MCF 10A (cell line): ENCODE data around the gene TMEM259. TPM values are rescaled to one million over a fixed set of nuclear protein-coding genes. Genes with fewer than 3 reads are reported as not detected.

Experiments
- BruUV-seq: library from RNA; stranded (reverse); fragments of 400-500 nt; replicated peaks from 2 replicates; lab custom pipeline; 2021; lab: Mats Ljungman, UMichigan
- CTCF ChIA-PET: fragments of 300-600 bp; sonication (Branson Sonifier 250); formaldehyde crosslinking; extraction: SDS; loops from one replicate; lab custom pipeline; 2021; ENCODE audit warnings: antibody characterized with exemption, inconsistent platforms; lab: Yijun Ruan, JAX
- POLR2A ChIA-PET: fragments of 300-600, 350-650 bp; sonication (Branson Sonifier 250); formaldehyde crosslinking; extraction: SDS; loops from one replicate; lab custom pipeline; 2020; ENCODE audit warnings: antibody characterized with exemption, inconsistent platforms; lab: Yijun Ruan, JAX
- DNase-seq: peaks from one replicate; pipeline ENCODE4 v3.0.0-alpha.2; 2018; ENCODE audit not compliant: unreplicated experiment
- H3K27ac Mint-ChIP-seq: one replicate; pipeline ENCODE4 v1.8.0; 2022; ENCODE audit warnings: mild to moderate bottlenecking, low read depth, mixed read lengths; ENCODE audit not compliant: unreplicated experiment
- H3K27me3 Mint-ChIP-seq: one replicate; pipeline ENCODE4 v1.8.0; 2022; ENCODE audit warnings: mixed read lengths; ENCODE audit not compliant: insufficient read depth, unreplicated experiment
- H3K36me3 Mint-ChIP-seq: one replicate; pipeline ENCODE4 v1.8.0; 2022; ENCODE audit warnings: mild to moderate bottlenecking, moderate library complexity, mixed read lengths; ENCODE audit not compliant: insufficient read depth, unreplicated experiment
- H3K4me1 Mint-ChIP-seq: one replicate; pipeline ENCODE4 v1.8.0; 2022; ENCODE audit warnings: mixed read lengths; ENCODE audit not compliant: insufficient read depth, unreplicated experiment
- H3K4me3 Mint-ChIP-seq: one replicate; pipeline ENCODE4 v1.8.0; 2022; ENCODE audit warnings: mild to moderate bottlenecking, moderate library complexity, mixed read lengths; ENCODE audit not compliant: unreplicated experiment
- H3K9me3 Mint-ChIP-seq: one replicate; pipeline ENCODE4 v1.8.0; 2022; ENCODE audit warnings: mixed read lengths; ENCODE audit not compliant: unreplicated experiment
- intact Hi-C: fragments of 100-400 bp; cut with micrococcal nuclease; formaldehyde crosslinking; loops from 2 replicates; pipeline ENCODE4 v1.14.1; 2022
- total RNA-seq: library from RNA; stranded (reverse); gene quantifications from 2 replicates; pipeline ENCODE4 v1.2.3, GENCODE V29; 2022
- TF ChIP-seq, protein P1 (sequence below): fragments of 200-600 bp; IDR thresholded peaks from one replicate; pipeline ENCODE4 v1.8.0; 2022; ENCODE audit warnings: antibody characterized with exemption, mild to moderate bottlenecking; ENCODE audit not compliant: unreplicated experiment

The TMEM259 gene
- total RNA-seq, 1 experiment from 2014 or later: 130 TPM

DNA sequence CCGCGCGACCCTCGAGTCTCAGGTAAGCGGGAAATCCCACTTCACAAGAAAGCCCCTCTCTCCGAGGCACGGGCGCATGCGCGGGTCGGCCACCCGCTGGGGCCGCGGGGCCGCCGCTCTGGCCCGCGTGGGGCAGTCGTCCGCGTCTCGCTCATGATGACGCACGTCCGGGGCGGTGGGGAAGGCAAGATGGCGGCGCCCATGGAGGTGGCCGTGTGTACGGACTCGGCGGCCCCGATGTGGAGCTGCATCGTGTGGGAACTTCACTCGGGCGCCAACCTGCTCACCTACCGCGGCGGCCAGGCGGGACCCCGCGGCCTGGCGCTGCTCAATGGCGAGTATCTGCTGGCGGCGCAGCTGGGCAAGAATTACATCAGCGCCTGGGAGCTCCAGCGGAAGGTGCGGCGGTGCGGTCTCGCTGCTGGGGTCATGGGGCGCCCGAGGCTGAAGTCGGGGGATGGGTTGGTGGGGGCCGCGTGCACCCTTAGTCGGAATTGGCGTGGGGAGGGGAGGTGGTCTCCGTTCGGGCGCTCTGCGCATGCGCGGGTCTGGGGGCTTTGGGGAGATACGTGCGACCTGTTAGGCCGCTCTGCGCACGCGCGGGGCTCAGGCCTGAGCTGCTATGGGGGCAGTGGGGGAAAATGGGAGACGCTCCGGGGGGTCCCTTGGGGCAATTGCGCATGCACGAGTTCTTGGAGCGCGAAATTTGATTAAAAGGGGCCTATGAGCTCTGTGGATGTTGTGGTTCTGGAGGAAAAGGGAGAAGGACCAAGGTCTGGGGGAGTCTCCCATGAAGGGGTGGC is 36.6 kb downstream of the TMEM259 start, which contains the start of gene WDR18:
WDR18 (plus strand) TSS at position 181 of the 803 bp plus-strand sequence; CDS start at position 190, 9 bp downstream.
- CTCF ChIA-PET: interaction anchor here (0.6 to 5.6 kb wide), 12 partner anchors 11 to 420 kb away, joined by 3 to 83 read pairs (median 4); no protein-coding TSS in a partner anchor
- Mint-ChIP-seq H3K27me3 (no peaks in the 10 kb centered on the region), H3K4me3 (peak within 1 kb of the TSS; percentile 97), H3K9me3 (no peaks in the 10 kb centered on the region), H3K4me1 (peaks cover 11% of the 10 kb centered on the region), H3K27ac (peak within 1 kb of the TSS; percentile 94), H3K36me3 (peaks cover 35% of the 10 kb centered on the region)
- TF ChIP-seq, protein P1, sequence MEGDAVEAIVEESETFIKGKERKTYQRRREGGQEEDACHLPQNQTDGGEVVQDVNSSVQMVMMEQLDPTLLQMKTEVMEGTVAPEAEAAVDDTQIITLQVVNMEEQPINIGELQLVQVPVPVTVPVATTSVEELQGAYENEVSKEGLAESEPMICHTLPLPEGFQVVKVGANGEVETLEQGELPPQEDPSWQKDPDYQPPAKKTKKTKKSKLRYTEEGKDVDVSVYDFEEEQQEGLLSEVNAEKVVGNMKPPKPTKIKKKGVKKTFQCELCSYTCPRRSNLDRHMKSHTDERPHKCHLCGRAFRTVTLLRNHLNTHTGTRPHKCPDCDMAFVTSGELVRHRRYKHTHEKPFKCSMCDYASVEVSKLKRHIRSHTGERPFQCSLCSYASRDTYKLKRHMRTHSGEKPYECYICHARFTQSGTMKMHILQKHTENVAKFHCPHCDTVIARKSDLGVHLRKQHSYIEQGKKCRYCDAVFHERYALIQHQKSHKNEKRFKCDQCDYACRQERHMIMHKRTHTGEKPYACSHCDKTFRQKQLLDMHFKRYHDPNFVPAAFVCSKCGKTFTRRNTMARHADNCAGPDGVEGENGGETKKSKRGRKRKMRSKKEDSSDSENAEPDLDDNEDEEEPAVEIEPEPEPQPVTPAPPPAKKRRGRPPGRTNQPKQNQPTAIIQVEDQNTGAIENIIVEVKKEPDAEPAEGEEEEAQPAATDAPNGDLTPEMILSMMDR: no peak
- BruUV-seq: no TSS peak
- intact Hi-C loops: loop anchor here (5.0 to 10.0 kb wide), 2 partner anchors 130 to 212 kb away; partner anchors contain the start of genes CFD and ELANE
- peak; percentile 89 for DNase-seq
- POLR2A ChIA-PET: interaction anchor here (0.5 to 2.8 kb wide), 25 partner anchors 9 to 901 kb away, joined by 3 to 32 read pairs (median 4); partner anchors contain the start of genes ABHD17A, CIRBP, CNN2 and MED16

DNA sequence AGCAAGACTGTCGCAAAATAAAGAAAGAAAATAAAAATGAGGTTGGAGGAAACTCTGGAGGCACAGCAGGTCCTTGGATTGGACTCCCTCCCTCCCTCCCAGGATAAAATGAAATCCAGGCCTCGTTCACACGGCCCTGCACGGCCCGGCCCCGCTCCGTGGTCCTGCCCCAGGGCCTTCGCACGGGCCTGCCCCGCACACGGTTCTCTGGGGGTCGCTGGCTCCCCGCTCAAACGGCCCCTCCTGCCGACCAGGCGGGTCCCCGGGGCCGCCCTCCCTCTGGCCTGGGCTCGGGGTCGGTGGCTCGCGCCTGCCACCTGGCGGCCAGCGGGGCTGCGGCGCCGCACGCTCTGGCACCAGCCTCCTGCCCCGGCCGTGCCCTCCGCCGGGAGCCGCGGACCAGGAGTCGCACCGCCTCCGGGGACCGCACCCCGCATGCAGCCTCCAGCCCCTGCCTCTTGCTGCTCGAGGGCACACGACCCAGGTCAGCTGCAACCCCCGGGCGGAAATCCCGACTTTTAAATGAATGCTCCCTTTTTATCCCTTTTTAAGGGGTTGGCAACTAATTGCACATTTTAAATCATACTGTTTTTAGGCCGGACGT is 38.3 kb downstream of the TMEM259 start:
- no peak overlapping the region for H3K4me3 Mint-ChIP-seq
- POLR2A ChIA-PET: interaction anchor here (0.7 to 2.7 kb wide), 2 partner anchors 60 to 229 kb away, joined by 4 to 28 read pairs; no protein-coding TSS in a partner anchor
- H3K27me3 Mint-ChIP-seq: no peaks in the 10 kb centered on the region
- BruUV-seq: no TSS peak
- peak; percentile 66 for DNase-seq
- CTCF ChIA-PET: interaction anchor here (0.6 to 5.6 kb wide), 13 partner anchors 10 to 251 kb away, joined by 3 to 83 read pairs (median 3); no protein-coding TSS in a partner anchor
- no peaks in the 10 kb centered on the region for H3K9me3 Mint-ChIP-seq
- H3K4me1 Mint-ChIP-seq: peaks cover 11% of the 10 kb centered on the region
- H3K36me3 Mint-ChIP-seq: peaks cover 22% of the 10 kb centered on the region
- TF ChIP-seq, protein P1: peak; percentile 94
- intact Hi-C loops: loop anchor here (1.0 to 10.0 kb wide), 3 partner anchors 61 to 210 kb away; partner anchors contain the start of genes CFD and ELANE
- H3K27ac Mint-ChIP-seq: no peak overlapping the region

DNA sequence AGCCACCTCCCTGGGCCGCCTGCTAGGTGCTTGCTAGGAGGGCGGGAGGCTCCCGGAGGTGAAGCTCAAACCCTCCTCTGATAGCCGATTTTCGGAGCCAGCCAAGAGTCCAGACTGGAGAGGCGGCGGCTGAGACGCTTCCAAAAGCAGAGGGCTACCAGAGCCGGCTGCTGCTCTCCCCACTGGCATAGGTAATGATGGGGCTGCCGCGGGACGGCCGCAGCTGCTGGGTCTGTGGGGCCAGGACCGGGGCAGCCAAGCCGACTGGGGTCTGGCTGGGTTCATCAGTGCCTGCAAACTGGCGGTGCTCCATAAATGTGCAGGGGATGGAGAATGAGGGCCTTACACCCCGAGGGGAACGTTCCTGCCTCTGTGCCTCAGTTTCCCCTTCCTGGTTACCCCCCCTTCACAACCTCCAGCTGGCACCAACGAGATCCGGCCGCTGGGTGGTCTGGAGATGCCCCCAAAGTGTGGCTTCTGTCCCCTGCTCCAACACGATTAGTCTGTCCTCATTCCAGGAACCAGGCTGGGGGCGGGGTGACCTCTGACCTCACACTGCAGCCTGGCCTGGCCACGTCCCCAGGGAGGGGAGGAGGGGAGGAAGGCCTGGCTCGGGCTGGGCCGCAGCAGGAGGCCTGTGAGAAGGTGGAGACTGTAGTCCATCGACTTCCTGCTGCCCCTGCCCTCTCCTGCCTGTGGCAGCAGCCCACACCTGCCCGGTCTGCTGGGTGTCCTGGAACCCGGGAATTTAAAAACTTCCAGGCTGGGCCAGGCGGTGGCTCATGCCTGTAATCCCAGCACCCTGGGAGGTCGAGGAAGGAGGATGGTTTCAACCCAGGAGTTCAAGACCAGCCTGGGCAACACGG is 40.6 kb downstream of the TMEM259 start:
- intact Hi-C loops: loop anchor here (5.0 to 10.0 kb wide), 2 partner anchors 126 to 208 kb away; partner anchors contain the start of genes CFD and ELANE
- BruUV-seq: no TSS peak
- no peak for DNase-seq
- H3K27me3 Mint-ChIP-seq: no peaks in the 10 kb centered on the region
- H3K27ac Mint-ChIP-seq: no peak overlapping the region
- H3K9me3 Mint-ChIP-seq: no peaks in the 10 kb centered on the region
- H3K4me1 Mint-ChIP-seq: peaks cover 6% of the 10 kb centered on the region
- TF ChIP-seq, protein P1: no peak
- ChIA-PET CTCF (interaction anchor here (0.7 to 5.6 kb wide), 3 partner anchors 57 to 281 kb away, joined by 3 to 83 read pairs (median 5); no protein-coding TSS in a partner anchor), POLR2A (interaction anchor here (1.0 kb wide), 1 partner anchor 62 kb away, joined by 3 read pairs; no protein-coding TSS in a partner anchor)
- H3K36me3 Mint-ChIP-seq: peaks cover 14% of the 10 kb centered on the region
- no peak overlapping the region for H3K4me3 Mint-ChIP-seq
